Common myeloid progenitor, CD34-positive (primary cell): ENCODE data around the gene LCN10.
A peak's percentile ranks its signal among the peaks of the same experiment; 100 is the strongest.
"Not testable (repeated sequence)": the region's sequence is repeated elsewhere in the genome, so short reads cannot be mapped to it uniquely, and the experiment has no call there.

Source experiments
- CTCF ChIA-PET: fragments of 350-600 bp; sonication (Branson Sonifier 250); formaldehyde crosslinking; loops from one replicate; lab custom pipeline; 2021; ENCODE audit warnings: antibody characterized with exemption; lab: Charles Lee
- POLR2A ChIA-PET: fragments of 350-600 bp; sonication (Branson Sonifier 250); formaldehyde crosslinking; loops from one replicate; lab custom pipeline; 2021; ENCODE audit warnings: antibody characterized with exemption; lab: Charles Lee
- DNase-seq, 3 donors: peaks; one replicate each; pipeline versions ENCODE4 v3.0.0 to v3.0.0-alpha.2; 2013
- H3K27ac ChIP-seq, 2 experiments: 1 replicate in 1 of 2; 2 replicates in 1 of 2; pipeline ENCODE4 v1.7.0; 2013; ENCODE audit warnings: inconsistent platforms in 2 of 2, low read length in 2 of 2, mild to moderate bottlenecking in 2 of 2, low read depth in 1 of 2, moderate library complexity in 1 of 2; ENCODE audit not compliant: severe bottlenecking in 2 of 2, insufficient read depth in 1 of 2, poor library complexity in 1 of 2
- H3K27me3 ChIP-seq, 5 experiments: replicated peaks in 2 of 5; 1 replicate in 3 of 5; 2 replicates in 2 of 5; pipeline versions ENCODE4 v1.6.1 to v1.7.0; 2013; ENCODE audit warnings: low read length in 4 of 5, mild to moderate bottlenecking in 2 of 5, moderate library complexity in 2 of 5, inconsistent platforms in 1 of 5; ENCODE audit not compliant: insufficient read depth in 5 of 5, control insufficient read depth in 4 of 5
- H3K36me3 ChIP-seq, 4 experiments: 1 replicate in 2 of 4; 2 replicates in 2 of 4; pipeline versions ENCODE4 v1.6.1 to v1.7.0; 2013; ENCODE audit warnings: low read length in 3 of 4, control low read depth in 1 of 4, mild to moderate bottlenecking in 1 of 4; ENCODE audit not compliant: control insufficient read depth in 4 of 4, insufficient read depth in 4 of 4
- H3K4me1 ChIP-seq, 4 experiments: 1 replicate in 3 of 4; 2 replicates in 1 of 4; pipeline versions ENCODE4 v1.6.1 to v1.7.1; 2013; ENCODE audit warnings: low read length in 3 of 4, mild to moderate bottlenecking in 3 of 4, control low read depth in 1 of 4, inconsistent platforms in 1 of 4, moderate library complexity in 1 of 4; ENCODE audit not compliant: control insufficient read depth in 4 of 4, insufficient read depth in 4 of 4; ENCODE audit errors: control extremely low read depth in 1 of 4
- H3K4me3 ChIP-seq, 7 experiments: 1 replicate in 4 of 7; 2 replicates in 3 of 7; pipeline versions ENCODE4 v1.5.1 to v1.7.0; 2013; ENCODE audit warnings: mild to moderate bottlenecking in 7 of 7, low read length in 6 of 7, moderate library complexity in 6 of 7, inconsistent platforms in 2 of 7, low read depth in 2 of 7, control low read depth in 1 of 7; ENCODE audit not compliant: insufficient read depth in 4 of 7, control insufficient read depth in 1 of 7; ENCODE audit errors: extremely low read depth in 1 of 7
- H3K9me3 ChIP-seq, 5 experiments: 1 replicate in 4 of 5; 2 replicates in 1 of 5; pipeline versions ENCODE4 v1.6.1 to v1.7.1; 2013; ENCODE audit warnings: low read length in 4 of 5, mild to moderate bottlenecking in 2 of 5, inconsistent platforms in 1 of 5, low read depth in 1 of 5, moderate library complexity in 1 of 5; ENCODE audit not compliant: control insufficient read depth in 4 of 5, insufficient read depth in 2 of 5; ENCODE audit errors: control extremely low read depth in 1 of 5
- WGBS: methylation state at CpG from one replicate; pipeline ENCODE4 v1.1.5; 2013; ENCODE audit not compliant: insufficient coverage; 5-methylcytosine and 5-hydroxymethylcytosine counted together

The LCN10 gene

GRCh38 chr9:136773386-136774044 lies 30.8 kb upstream of the LCN10 start:
- Histone ChIP-seq H3K27ac (no peak overlapping the region), H3K27me3 (no peaks in the 10 kb centered on the region), H3K4me3 (peak overlapping the region in 2 of 7 experiments; percentile 21 to 33), H3K9me3 (peaks cover 0 to 4% (median 0%) of the 10 kb centered on the region in 5 experiments), H3K36me3 (no peaks in the 10 kb centered on the region), H3K4me1 (peaks cover 0 to 8% (median 5%) of the 10 kb centered on the region in 4 experiments)
- peak; percentile 61 to 79 (median 76) for DNase-seq
- whole genome bisulfite sequencing = 80% methylated on average over 7 of the region's 7 CpGs
- ChIA-PET POLR2A (no interaction called here), CTCF (interaction anchor here (0.5 to 10.8 kb wide), 3 partner anchors 11 to 26 kb away, joined by 3 to 75 read pairs (median 3); no protein-coding TSS in a partner anchor)

GRCh38 chr9:136771907-136772415 lies 29.2 kb upstream of the LCN10 start:
- no peak for DNase-seq
- H3K4me3 ChIP-seq = no peak overlapping the region
- H3K4me1 ChIP-seq = peaks cover 0 to 8% (median 5%) of the 10 kb centered on the region in 4 experiments
- CTCF ChIA-PET = interaction anchor here (0.6 to 10.8 kb wide), 7 partner anchors 9 to 348 kb away, joined by 3 to 75 read pairs (median 3); partner anchors contain the start of genes AJM1 and LCN10
- H3K36me3 ChIP-seq = no peaks in the 10 kb centered on the region
- peaks cover 0 to 4% (median 0%) of the 10 kb centered on the region in 5 experiments for H3K9me3 ChIP-seq
- POLR2A ChIA-PET = interaction anchor here (0.7 kb wide), 1 partner anchor 306 kb away, joined by 6 read pairs; no protein-coding TSS in a partner anchor
- H3K27me3 ChIP-seq = no peaks in the 10 kb centered on the region
- no peak overlapping the region for H3K27ac ChIP-seq
- 88% methylated on average over 1 of the region's 3 CpGs for WGBS

GRCh38 chr9:136769710-136770191 lies 27.0 kb upstream of the LCN10 start:
- H3K27ac ChIP-seq = no peak overlapping the region
- H3K9me3 ChIP-seq = peaks cover 0 to 4% (median 0%) of the 10 kb centered on the region in 5 experiments
- peaks cover 0 to 8% (median 5%) of the 10 kb centered on the region in 4 experiments for H3K4me1 ChIP-seq
- H3K27me3 ChIP-seq = no peaks in the 10 kb centered on the region
- peak; percentile 51 to 66 (median 64) for DNase-seq
- POLR2A ChIA-PET = no interaction called here
- H3K4me3 ChIP-seq = no peak overlapping the region
- CTCF ChIA-PET = interaction anchor here (0.6 to 10.8 kb wide), 5 partner anchors 9 to 24 kb away, joined by 3 to 75 read pairs (median 6); no protein-coding TSS in a partner anchor
- 34% methylated on average over 4 of the region's 16 CpGs for WGBS
- no peaks in the 10 kb centered on the region for H3K36me3 ChIP-seq

GRCh38 chr9:136766410-136767120 lies 23.8 kb upstream of the LCN10 start:
- H3K4me1 ChIP-seq = peaks cover 0 to 12% (median 6%) of the 10 kb centered on the region in 4 experiments
- H3K27me3 ChIP-seq, H3K36me3 ChIP-seq, POLR2A ChIA-PET, H3K27ac ChIP-seq, H3K9me3 ChIP-seq, H3K4me3 ChIP-seq: not testable (repeated sequence)
- 49% methylated on average over 10 of the region's 18 CpGs for WGBS
- CTCF ChIA-PET = interaction anchor here (1.4 to 10.8 kb wide), 6 partner anchors 8 to 36 kb away, joined by 3 to 75 read pairs (median 9); partner anchors contain the start of gene LCN8
- peak; percentile 37 to 69 (median 65) for DNase-seq

GRCh38 chr9:136765745-136766409 lies 23.1 kb upstream of the LCN10 start:
- DNase-seq, POLR2A ChIA-PET, H3K36me3 ChIP-seq, H3K27me3 ChIP-seq, H3K27ac ChIP-seq, H3K4me3 ChIP-seq, H3K9me3 ChIP-seq: not testable (repeated sequence)
- peaks cover 0 to 12% (median 7%) of the 10 kb centered on the region in 4 experiments for H3K4me1 ChIP-seq
- CTCF ChIA-PET = interaction anchor here (1.4 to 10.8 kb wide), 6 partner anchors 8 to 35 kb away, joined by 3 to 75 read pairs (median 9); partner anchors contain the start of gene LCN8
- WGBS = 85% methylated on average over 11 of the region's 14 CpGs

GRCh38 chr9:136765041-136765440 lies 22.3 kb upstream of the LCN10 start:
- Histone ChIP-seq H3K9me3 (no peaks in the 10 kb centered on the region), H3K27ac (no peak overlapping the region), H3K4me1 (peaks cover 0 to 12% (median 7%) of the 10 kb centered on the region in 4 experiments), H3K4me3 (no peak overlapping the region), H3K27me3 (no peaks in the 10 kb centered on the region), H3K36me3 (no peaks in the 10 kb centered on the region)
- POLR2A ChIA-PET = no interaction called here
- no peak for DNase-seq
- CTCF ChIA-PET = interaction anchor here (0.9 to 10.8 kb wide), 5 partner anchors 13 to 38 kb away, joined by 3 to 75 read pairs (median 3); no protein-coding TSS in a partner anchor
- 96% methylated on average over 13 of the region's 14 CpGs for WGBS
